Stimulated activated CD8-positive, alpha-beta memory T cell treated with anti-CD3 and anti-CD28 coated beads, Interleukin-15, amount 100 ng/mL, for 1 hour (primary cell): ENCODE data around the gene TMEM240.
A peak's percentile ranks its signal among the peaks of the same experiment; 100 is the strongest.

Experiments
- DNase-seq: peaks from one replicate; pipeline ENCODE4 v3.0.0-alpha.2; 2020; ENCODE audit warnings: low read depth

TMEM240 gene

GRCh38 chr1:1540090-1540817 lies at the start of gene TMEM240:
Gene TMEM240, minus strand, starts transcription at chr1:1540624. Its CDS starts 278 bp downstream, at chr1:1540346.
- DNase-seq = peak; percentile 17

GRCh38 chr1:1583347-1584010 lies 43.1 kb upstream of the TMEM240 start:
- no peak for DNase-seq

- no peak for DNase-seq
Observed at GRCh38 chr1:1582585-1583346, 42.3 kb upstream of the TMEM240 start.

GRCh38 chr1:1578371-1578940 lies 38.0 kb upstream of the TMEM240 start:
- no peak for DNase-seq

- DNase-seq = no peak
Observed at GRCh38 chr1:1577367-1578011, 37.1 kb upstream of the TMEM240 start.

GRCh38 chr1:1574721-1575537 lies 34.5 kb upstream of the TMEM240 start, which contains the start of gene SSU72:
Gene SSU72, minus strand, starts transcription at chr1:1574863. Its CDS starts 306 bp downstream, at chr1:1574557.
- DNase-seq = peak; percentile 86

GRCh38 chr1:1573843-1574720 lies 33.7 kb upstream of the TMEM240 start:
- DNase-seq = peak; percentile 35

GRCh38 chr1:1569341-1569740 lies 28.9 kb upstream of the TMEM240 start:
- no peak for DNase-seq

GRCh38 chr1:1567891-1568291 lies 27.5 kb upstream of the TMEM240 start:
- DNase-seq = no peak

- no peak for DNase-seq
Observed at GRCh38 chr1:1567152-1567875, 26.9 kb upstream of the TMEM240 start.

- DNase-seq = no peak
Observed at GRCh38 chr1:1565340-1565739, 24.9 kb upstream of the TMEM240 start.

GRCh38 chr1:1564268-1564667 lies 23.8 kb upstream of the TMEM240 start:
- DNase-seq = no peak

- DNase-seq = no peak
Observed at GRCh38 chr1:1563688-1564087, 23.3 kb upstream of the TMEM240 start.

GRCh38 chr1:1562556-1563195 lies 22.3 kb upstream of the TMEM240 start:
- no peak for DNase-seq

- no peak for DNase-seq
Observed at GRCh38 chr1:1561801-1562470, 21.5 kb upstream of the TMEM240 start.

- no peak for DNase-seq
Observed at GRCh38 chr1:1560178-1560577, 19.8 kb upstream of the TMEM240 start.

GRCh38 chr1:1559066-1559465 lies 18.6 kb upstream of the TMEM240 start:
- no peak for DNase-seq

GRCh38 chr1:1558591-1558990 lies 18.2 kb upstream of the TMEM240 start:
- no peak for DNase-seq
